HG03575 (cell line): ENCODE measurements around the gene ITPRIPL2.

Experiments
- ATAC-seq: cut with Tn5 transposase; IDR thresholded peaks from one replicate; pipeline ENCODE4 v1.9.1; 2021; ENCODE audit not compliant: unreplicated experiment, insufficient number of reproducible peaks, low FRiP score; ENCODE audit errors: extremely low read depth

ITPRIPL2 gene

GRCh38 chr16:19167710-19168370 is 54.1 kb downstream of the ITPRIPL2 start, which contains the start of gene SYT17:
TSS of gene SYT17 (plus strand) at chr16:19168240. CDS start at chr16:19168647, 407 bp downstream.
- ATAC-seq, result no peak

DNA sequence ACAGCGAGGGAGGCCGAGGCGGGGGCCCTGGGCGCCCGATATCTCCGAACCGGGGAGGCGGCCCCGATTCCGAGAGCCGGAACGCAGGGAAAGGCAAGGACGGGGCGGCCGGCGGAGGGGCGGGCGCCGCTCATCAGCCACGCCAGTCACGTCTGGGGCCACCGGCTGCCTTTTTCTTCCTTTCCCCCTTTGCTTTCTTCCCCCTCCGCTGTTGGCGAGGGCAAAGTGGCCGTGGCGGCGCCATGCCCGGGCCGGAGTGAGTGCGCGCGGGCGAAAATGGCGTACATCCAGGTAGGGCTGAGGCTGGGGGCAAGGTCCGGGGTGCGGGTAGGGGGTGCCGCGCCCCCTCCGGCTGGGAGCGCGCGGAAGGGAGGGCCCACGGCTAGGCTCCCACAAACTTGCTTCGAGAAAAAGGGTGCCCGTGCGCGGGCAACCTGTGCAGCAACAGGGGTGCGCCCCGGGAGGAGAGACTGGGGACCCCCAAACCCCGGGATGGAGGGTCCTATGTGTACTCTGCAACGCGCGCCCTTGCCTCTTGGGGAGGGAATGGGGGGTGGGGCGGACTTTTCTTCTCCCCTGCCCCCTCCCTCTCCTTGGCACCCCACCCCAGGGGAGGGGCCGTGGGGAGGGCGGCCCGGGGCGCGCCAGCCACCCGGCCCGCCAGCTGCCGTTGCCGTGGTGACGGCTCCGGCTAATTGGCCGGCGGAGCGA is 54.8 kb downstream of the ITPRIPL2 start:
- ATAC-seq, result no peak

DNA sequence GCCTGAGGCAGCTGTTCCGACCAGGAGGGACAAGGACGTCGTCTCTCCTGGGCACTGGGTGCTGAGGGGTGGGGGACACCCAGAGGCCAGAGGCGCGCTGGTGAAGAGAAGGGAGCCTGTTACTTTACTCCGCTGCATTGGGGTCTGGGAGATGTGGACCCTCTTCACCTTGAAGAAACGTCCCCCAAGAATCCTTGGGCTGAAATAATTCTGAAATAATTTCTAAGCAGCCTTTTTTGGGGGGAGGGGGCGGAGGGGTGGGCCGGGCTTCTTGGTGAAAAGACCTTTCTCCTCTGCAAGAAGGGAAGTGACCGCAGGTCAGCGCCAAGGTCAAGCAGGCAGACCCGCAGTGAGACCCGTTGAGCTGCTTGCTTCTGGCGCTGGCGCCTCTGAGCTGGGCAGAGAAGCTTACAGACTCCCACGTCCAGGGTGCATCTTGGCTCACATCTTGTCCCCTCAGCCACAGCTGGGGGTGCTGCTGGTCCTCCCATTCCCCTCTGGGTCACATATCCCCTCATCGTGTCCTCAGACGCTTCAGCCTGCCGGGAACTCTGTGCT is 55.4 kb downstream of the ITPRIPL2 start:
- ATAC-seq, result no peak

DNA sequence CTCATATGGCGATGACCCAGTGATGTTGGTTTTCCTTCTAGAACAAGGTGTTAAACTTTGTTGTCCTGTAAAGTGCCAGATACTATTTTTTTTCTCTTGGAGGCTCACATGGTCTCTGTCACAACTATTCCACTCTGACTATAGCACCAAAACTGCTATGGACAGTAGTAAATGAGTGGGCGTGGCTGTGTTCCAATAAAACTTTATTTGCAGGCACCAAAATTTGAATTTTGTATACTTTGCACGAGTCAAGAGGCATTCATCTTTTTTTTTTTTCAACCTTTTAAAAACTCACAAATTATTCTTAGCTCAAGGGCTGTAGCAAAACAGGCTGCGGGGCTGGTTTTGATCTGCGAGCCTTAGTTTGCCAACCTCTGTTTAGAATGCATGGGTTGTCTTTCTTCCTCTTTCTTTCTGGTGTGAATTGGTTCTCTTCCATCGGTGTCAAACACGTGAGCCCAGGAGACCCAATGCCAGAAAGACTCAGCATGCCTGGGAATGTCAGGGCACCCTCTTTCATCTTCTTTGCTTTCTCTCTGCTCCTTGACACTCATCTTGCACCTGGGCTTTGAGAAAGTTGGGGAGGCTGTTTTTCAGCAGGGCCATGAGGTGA is 56.4 kb downstream of the ITPRIPL2 start:
- ATAC-seq, result no peak
